HepG2 (cell line): ENCODE data around the gene WFDC1. TPM values are rescaled to one million over a fixed set of nuclear protein-coding genes. Genes with fewer than 3 reads are reported as not detected.

Source experiments
- ATAC-seq: fragments of 200-7000 bp; cut with Tn5 transposase; 3 replicates; pipeline ENCODE4 v1.9.1; 2020; ENCODE audit warnings: mild to moderate bottlenecking, moderate library complexity
- BruUV-seq: library from RNA; stranded (reverse); fragments of 400-500 nt; replicated peaks from 2 replicates; lab custom pipeline; 2021; lab: Mats Ljungman, UMichigan
- CTCF ChIA-PET: fragments of 300-600 bp; formaldehyde crosslinking; extraction: SDS; loops from one replicate; lab custom pipeline; 2021; ENCODE audit warnings: low total read pairs, inconsistent platforms, low intra/inter-chr PET ratio; lab: Yijun Ruan, JAX
- POLR2A ChIA-PET: fragments of 350-600 bp; sonication (Branson Sonifier 250); formaldehyde crosslinking; loops from one replicate; lab custom pipeline; 2020; ENCODE audit warnings: antibody characterized with exemption, inconsistent platforms; lab: Yijun Ruan, JAX
- DNase-seq: peaks from one replicate; pipeline ENCODE4 v3.0.0-alpha.2; 2015; ENCODE audit warnings: low spot score
- FAIRE-seq: peaks from 3 replicates; lab custom pipeline; 2011; peaks lifted over from hg19 to GRCh38; lab: Jason Lieb, UNC
- H2AFZ ChIP-seq: one replicate; pipeline ENCODE4 v1.6.1; 2011; ENCODE audit warnings: low read length, inconsistent platforms
- H3K27ac ChIP-seq: fragments of 300-600 bp; 3 replicates; pipeline ENCODE4 v1.8.0; 2011; ENCODE audit warnings: mixed run types, mild to moderate bottlenecking, mixed read lengths, low read length, inconsistent platforms; ENCODE audit not compliant: insufficient read depth; ENCODE audit errors: extremely low read length
- H3K27me3 ChIP-seq, 2 experiments: fragments of 200-600 bp in 1 of 2; 2 replicates in 1 of 2; 3 replicates in 1 of 2; pipeline versions ENCODE4 v1.6.0 to v1.8.0; 2011; ENCODE audit warnings: low read length in 2 of 2, mild to moderate bottlenecking in 2 of 2, moderate library complexity in 2 of 2, inconsistent platforms in 1 of 2; ENCODE audit not compliant: insufficient read depth in 2 of 2, control insufficient read depth in 1 of 2
- H3K36me3 ChIP-seq, 2 experiments: fragments of 200-600 bp in 1 of 2; replicated peaks in 1 of 2; 2 replicates in 1 of 2; 3 replicates in 1 of 2; pipeline versions ENCODE4 v1.5.1 to v1.8.0; 2011; ENCODE audit warnings: low read length in 2 of 2, inconsistent platforms in 1 of 2; ENCODE audit not compliant: insufficient read depth in 2 of 2, control insufficient read depth in 1 of 2
- H3K4me1 ChIP-seq: 2 replicates; pipeline ENCODE4 v1.5.1; 2012; ENCODE audit warnings: low read length, inconsistent platforms; ENCODE audit not compliant: insufficient read depth
- H3K4me2 ChIP-seq: 2 replicates; pipeline ENCODE4 v1.6.0; 2011; ENCODE audit warnings: low read depth, low read length, inconsistent platforms
- H3K4me3 ChIP-seq, 3 experiments: fragments of 200-600 bp in 1 of 3; sonication (generic), shearing (Covaris generic) in 1 of 3; replicated peaks in 1 of 3; 2 replicates each; pipeline ENCODE4 v1.5.1; 2011 to 2016; ENCODE audit warnings: low read length in 3 of 3, inconsistent platforms in 2 of 3, low read depth in 2 of 3, mild to moderate bottlenecking in 2 of 3, control low read depth in 1 of 3, mixed read lengths in 1 of 3; ENCODE audit not compliant: insufficient read depth in 1 of 3
- H3K79me2 ChIP-seq: one replicate; pipeline ENCODE4 v1.6.1; 2011; ENCODE audit warnings: low read length, inconsistent platforms; ENCODE audit not compliant: insufficient read depth
- H3K9ac ChIP-seq: 2 replicates; pipeline ENCODE4 v1.6.0; 2011; ENCODE audit warnings: mild to moderate bottlenecking, low read depth, low read length, inconsistent platforms; ENCODE audit not compliant: insufficient read depth
- H3K9me3 ChIP-seq: 2 replicates; pipeline ENCODE4 v1.5.1; 2012; ENCODE audit warnings: mild to moderate bottlenecking, low read length
- H4K20me1 ChIP-seq: 2 replicates; pipeline ENCODE4 v1.6.0; 2011; ENCODE audit warnings: inconsistent platforms, mild to moderate bottlenecking, low read length, moderate library complexity; ENCODE audit not compliant: insufficient read depth
- ARHGAP35 ChIP-seq: sonication (generic); formaldehyde crosslinking; IDR thresholded peaks from 2 replicates; pipeline ENCODE4 v1.9.0; 2022; ENCODE audit warnings: mild to moderate bottlenecking, inconsistent platforms, moderate library complexity, missing genetic modification reagents, borderline replicate concordance
- HOXA3 ChIP-seq: sonication (generic); formaldehyde crosslinking; IDR thresholded peaks from 2 replicates; pipeline ENCODE4 v1.5.0; 2020; ENCODE audit warnings: missing genetic modification reagents
- MATR3 ChIP-seq: sonication (generic); formaldehyde crosslinking; IDR thresholded peaks from 2 replicates; pipeline ENCODE4 v1.4.0; 2020; ENCODE audit warnings: missing genetic modification reagents
- NCOR1 ChIP-seq: fragments of 200-600 bp; sonication (generic); IDR thresholded peaks from 2 replicates; pipeline ENCODE4 v1.7.0; 2017; ENCODE audit warnings: antibody characterized with exemption, low read length, borderline replicate concordance
- REPIN1 ChIP-seq: sonication (generic); formaldehyde crosslinking; IDR thresholded peaks from 2 replicates; pipeline ENCODE4 v1.8.0; 2022; ENCODE audit warnings: missing genetic modification reagents, low read depth, mild to moderate bottlenecking, borderline replicate concordance
- RFX5 ChIP-seq: IDR thresholded peaks from 2 replicates; pipeline ENCODE4 v1.6.1; 2011; ENCODE audit warnings: low read depth, low read length, improper control_type of control experiment
- RFXAP ChIP-seq: sonication (generic); formaldehyde crosslinking; IDR thresholded peaks from 2 replicates; pipeline ENCODE4 v1.4.0; 2020; ENCODE audit warnings: missing genetic modification reagents, borderline replicate concordance
- TBP ChIP-seq: sonication (generic); formaldehyde crosslinking; IDR thresholded peaks from 2 replicates; pipeline ENCODE4 v1.5.0; 2020; ENCODE audit warnings: missing genetic modification reagents
- U2AF1 ChIP-seq: fragments of 200-400 bp; formaldehyde crosslinking; optimal IDR thresholded peaks from 2 replicates; pipeline ENCODE3; 2017; ENCODE audit warnings: mild to moderate bottlenecking, low read depth, low read length
- XBP1 ChIP-seq: sonication (generic); formaldehyde crosslinking; IDR thresholded peaks from 2 replicates; pipeline ENCODE4 v1.5.0; 2020; ENCODE audit warnings: missing genetic modification reagents
- ZFAT ChIP-seq: sonication (generic); formaldehyde crosslinking; conservative IDR thresholded peaks from 2 replicates; pipeline ENCODE4 v1.8.1; 2023; ENCODE audit warnings: missing genetic modification reagents, inconsistent platforms
- ZFP82 ChIP-seq: sonication (generic); formaldehyde crosslinking; IDR thresholded peaks from 2 replicates; pipeline ENCODE4 v1.5.1; 2020; ENCODE audit warnings: mild to moderate bottlenecking, missing genetic modification reagents, borderline replicate concordance
- WGBS: methylation state at CpG from one replicate; pipeline ENCODE4 v1.1.6; 2017; ENCODE audit warnings: low lambda C conversion rate; 5-methylcytosine and 5-hydroxymethylcytosine counted together
- in situ Hi-C: cut with HindIII; loops from 2 replicates; pipeline ENCODE4 v1.10.0; 2017; ENCODE audit warnings: low pct_unique_long_range_greater_than_20kb; ENCODE audit not compliant: extremely low pct_ligation_motif_present
- intact Hi-C: fragments of 100-400 bp; cut with micrococcal nuclease; formaldehyde crosslinking; loops from one replicate; pipeline ENCODE4 v1.10.0; 2022; ENCODE audit not compliant: unreplicated experiment
- polyA plus RNA-seq, 8 experiments: library from polyadenylated mRNA; depleted of rRNA in 3 of 8; stranded (reverse) in 7 of 8; unstranded in 1 of 8; fragments of >200 nt; fragmentation: Illumina TruSeq in 4 of 8; extraction: Trizol in 4 of 8; gene quantifications; 2 replicates each; pipeline versions ENCODE4 v1.2.1 to v1.2.3, GENCODE V29; 2011 to 2016; ENCODE audit warnings: low read depth in 4 of 8, missing spikeins in 1 of 8, mixed read lengths in 1 of 8; ENCODE audit not compliant: insufficient read depth in 1 of 8
- total RNA-seq, 5 experiments: library from RNA; depleted of rRNA; stranded (reverse); fragments of >200 nt; fragmentation: Illumina TruSeq; extraction: Trizol; gene quantifications; 2 replicates each; pipeline ENCODE4 v1.2.3, GENCODE V29; 2016; ENCODE audit warnings: low read depth in 1 of 5
- TF ChIP-seq, protein P1 (sequence below): IDR thresholded peaks from 2 replicates; pipeline ENCODE4 v1.6.1; 2016; ENCODE audit warnings: low read depth, borderline replicate concordance
- TF ChIP-seq, protein P2 (sequence below): sonication (generic); formaldehyde crosslinking; IDR thresholded peaks from 2 replicates; pipeline ENCODE4 v1.9.0; 2021; ENCODE audit warnings: missing genetic modification reagents, mild to moderate bottlenecking, borderline replicate concordance
- TF ChIP-seq, protein P3 (sequence below): sonication (generic); formaldehyde crosslinking; IDR thresholded peaks from 2 replicates; pipeline ENCODE4 v1.8.0; 2022; ENCODE audit warnings: mild to moderate bottlenecking, missing genetic modification reagents
- TF ChIP-seq, protein P4 (sequence below): sonication (generic); formaldehyde crosslinking; IDR thresholded peaks from 2 replicates; pipeline ENCODE4 v1.8.0; 2022; ENCODE audit warnings: mild to moderate bottlenecking, missing genetic modification reagents, borderline replicate concordance

The WFDC1 gene
- total and polyA plus RNA-seq, 2 of the 13 experiments (the other 11 are each of a cell fraction or from before 2014, with no cell fraction given): not detected

GRCh38 chr16:84258266-84258665 lies 36.4 kb upstream of the WFDC1 start:
- BruUV-seq: no TSS peak
- Histone ChIP-seq H3K27me3 (peaks cover 0 to 21% of the 10 kb centered on the region in 2 experiments; a peak in 3 of 5 replicates), H3K9me3 (no peaks in the 10 kb centered on the region), H3K4me1 (no peaks in the 10 kb centered on the region), H4K20me1 (no peaks in the 10 kb centered on the region), H3K4me2 (no peak overlapping the region), H3K27ac (no peak overlapping the region), H3K36me3 (no peaks in the 10 kb centered on the region), H3K79me2 (no peaks in the 10 kb centered on the region), H2AFZ (no peak overlapping the region), H3K4me3 (no peak overlapping the region), H3K9ac (no peak overlapping the region)
- intact Hi-C loops (no loop called here), in situ Hi-C loops (no loop called here)
- FAIRE-seq: no peak
- DNase-seq: no peak
- no peak for ATAC-seq
- CTCF ChIA-PET: no interaction called here
- POLR2A ChIA-PET: no interaction called here
- WGBS: 56% methylated on average over 11 of the region's 11 CpGs
- TF ChIP-seq U2AF1: no peak
- no peak for TF ChIP-seq RFXAP (CRISPR knock-in tag)
- TF ChIP-seq MATR3 (CRISPR knock-in tag): no peak
- TF ChIP-seq, protein P1, sequence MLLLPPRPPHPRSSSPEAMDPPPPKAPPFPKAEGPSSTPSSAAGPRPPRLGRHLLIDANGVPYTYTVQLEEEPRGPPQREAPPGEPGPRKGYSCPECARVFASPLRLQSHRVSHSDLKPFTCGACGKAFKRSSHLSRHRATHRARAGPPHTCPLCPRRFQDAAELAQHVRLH (CRISPR knock-in tag): no peak
- TF ChIP-seq TBP: no peak
- TF ChIP-seq ZFP82 (CRISPR knock-in tag): no peak
- TF ChIP-seq REPIN1: no peak
- no peak for TF ChIP-seq NCOR1
- no peak for TF ChIP-seq ZFAT (CRISPR knock-in tag)
- TF ChIP-seq ARHGAP35 (CRISPR knock-in tag): no peak
- TF ChIP-seq, protein P2, sequence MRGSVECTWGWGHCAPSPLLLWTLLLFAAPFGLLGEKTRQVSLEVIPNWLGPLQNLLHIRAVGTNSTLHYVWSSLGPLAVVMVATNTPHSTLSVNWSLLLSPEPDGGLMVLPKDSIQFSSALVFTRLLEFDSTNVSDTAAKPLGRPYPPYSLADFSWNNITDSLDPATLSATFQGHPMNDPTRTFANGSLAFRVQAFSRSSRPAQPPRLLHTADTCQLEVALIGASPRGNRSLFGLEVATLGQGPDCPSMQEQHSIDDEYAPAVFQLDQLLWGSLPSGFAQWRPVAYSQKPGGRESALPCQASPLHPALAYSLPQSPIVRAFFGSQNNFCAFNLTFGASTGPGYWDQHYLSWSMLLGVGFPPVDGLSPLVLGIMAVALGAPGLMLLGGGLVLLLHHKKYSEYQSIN: no peak
- TF ChIP-seq, protein P3, sequence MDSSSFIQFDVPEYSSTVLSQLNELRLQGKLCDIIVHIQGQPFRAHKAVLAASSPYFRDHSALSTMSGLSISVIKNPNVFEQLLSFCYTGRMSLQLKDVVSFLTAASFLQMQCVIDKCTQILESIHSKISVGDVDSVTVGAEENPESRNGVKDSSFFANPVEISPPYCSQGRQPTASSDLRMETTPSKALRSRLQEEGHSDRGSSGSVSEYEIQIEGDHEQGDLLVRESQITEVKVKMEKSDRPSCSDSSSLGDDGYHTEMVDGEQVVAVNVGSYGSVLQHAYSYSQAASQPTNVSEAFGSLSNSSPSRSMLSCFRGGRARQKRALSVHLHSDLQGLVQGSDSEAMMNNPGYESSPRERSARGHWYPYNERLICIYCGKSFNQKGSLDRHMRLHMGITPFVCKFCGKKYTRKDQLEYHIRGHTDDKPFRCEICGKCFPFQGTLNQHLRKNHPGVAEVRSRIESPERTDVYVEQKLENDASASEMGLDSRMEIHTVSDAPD: no peak
- TF ChIP-seq XBP1 (CRISPR knock-in tag): no peak
- no peak for TF ChIP-seq HOXA3 (CRISPR knock-in tag)
- TF ChIP-seq RFX5: no peak
- TF ChIP-seq, protein P4, sequence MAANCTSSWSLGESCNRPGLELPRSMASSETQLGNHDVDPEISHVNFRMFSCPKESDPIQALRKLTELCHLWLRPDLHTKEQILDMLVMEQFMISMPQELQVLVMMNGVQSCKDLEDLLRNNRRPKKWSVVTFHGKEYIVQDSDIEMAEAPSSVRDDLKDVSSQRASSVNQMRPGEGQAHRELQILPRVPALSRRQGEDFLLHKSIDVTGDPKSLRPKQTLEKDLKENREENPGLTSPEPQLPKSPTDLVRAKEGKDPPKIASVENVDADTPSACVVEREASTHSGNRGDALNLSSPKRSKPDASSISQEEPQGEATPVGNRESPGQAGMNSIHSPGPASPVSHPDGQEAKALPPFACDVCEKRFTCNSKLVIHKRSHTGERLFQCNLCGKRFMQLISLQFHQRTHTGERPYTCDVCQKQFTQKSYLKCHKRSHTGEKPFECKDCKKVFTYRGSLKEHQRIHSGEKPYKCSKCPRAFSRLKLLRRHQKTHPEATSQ (CRISPR knock-in tag): no peak
